HUES6 (cell line): ENCODE measurements around the gene ACADS.
A peak's percentile ranks its signal among the peaks of the same experiment; 100 is the strongest.

Experiments used
- H3K27ac ChIP-seq: 2 replicates; pipeline ENCODE4 v1.7.0; 2013; ENCODE audit warnings: low read depth, mild to moderate bottlenecking, low read length, inconsistent platforms
- H3K27me3 ChIP-seq: 2 replicates; pipeline ENCODE4 v1.6.1; 2013; ENCODE audit warnings: low read length; ENCODE audit not compliant: control insufficient read depth, insufficient read depth
- H3K36me3 ChIP-seq: 2 replicates; pipeline ENCODE4 v1.6.1; 2013; ENCODE audit warnings: low read length; ENCODE audit not compliant: control insufficient read depth, insufficient read depth
- H3K4me1 ChIP-seq: 2 replicates; pipeline ENCODE4 v1.6.1; 2013; ENCODE audit warnings: low read length; ENCODE audit not compliant: control insufficient read depth, insufficient read depth
- H3K4me3 ChIP-seq: 2 replicates; pipeline ENCODE4 v1.5.1; 2013; ENCODE audit warnings: low read depth, low read length
- H3K9ac ChIP-seq: one replicate; pipeline ENCODE4 v1.6.1; 2013; ENCODE audit warnings: mild to moderate bottlenecking, low read length
- H3K9me3 ChIP-seq: 2 replicates; pipeline ENCODE4 v1.6.1; 2013; ENCODE audit warnings: low read depth, low read length; ENCODE audit not compliant: control insufficient read depth, insufficient read depth

The ACADS gene

DNA sequence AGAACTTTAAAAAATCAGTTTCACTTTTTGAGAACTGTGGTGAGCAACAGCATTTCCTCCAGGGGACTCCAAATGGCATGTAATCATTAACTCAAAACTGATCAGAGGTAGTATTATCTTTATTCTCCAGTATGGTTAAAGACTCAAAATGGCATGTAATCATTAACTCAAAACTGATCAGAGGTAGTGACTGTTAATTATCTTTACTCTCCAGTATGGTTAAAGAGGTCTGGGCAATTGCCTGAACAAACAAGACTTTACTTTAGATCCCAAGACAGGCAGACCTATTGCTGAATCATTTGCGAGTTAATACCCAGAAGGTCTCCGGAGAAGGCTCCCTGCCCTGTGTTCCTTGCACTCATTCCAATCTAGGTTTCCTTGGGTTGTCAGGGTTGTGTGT is 6.6 kb upstream of the ACADS start:
- no peaks in the 10 kb centered on the region for H3K9me3 ChIP-seq
- H3K27me3 ChIP-seq = no peaks in the 10 kb centered on the region
- no peaks in the 10 kb centered on the region for H3K4me1 ChIP-seq
- no peak overlapping the region for H3K9ac ChIP-seq
- no peak overlapping the region for H3K27ac ChIP-seq
- peaks cover 88% of the 10 kb centered on the region for H3K36me3 ChIP-seq
- no peak overlapping the region for H3K4me3 ChIP-seq

DNA sequence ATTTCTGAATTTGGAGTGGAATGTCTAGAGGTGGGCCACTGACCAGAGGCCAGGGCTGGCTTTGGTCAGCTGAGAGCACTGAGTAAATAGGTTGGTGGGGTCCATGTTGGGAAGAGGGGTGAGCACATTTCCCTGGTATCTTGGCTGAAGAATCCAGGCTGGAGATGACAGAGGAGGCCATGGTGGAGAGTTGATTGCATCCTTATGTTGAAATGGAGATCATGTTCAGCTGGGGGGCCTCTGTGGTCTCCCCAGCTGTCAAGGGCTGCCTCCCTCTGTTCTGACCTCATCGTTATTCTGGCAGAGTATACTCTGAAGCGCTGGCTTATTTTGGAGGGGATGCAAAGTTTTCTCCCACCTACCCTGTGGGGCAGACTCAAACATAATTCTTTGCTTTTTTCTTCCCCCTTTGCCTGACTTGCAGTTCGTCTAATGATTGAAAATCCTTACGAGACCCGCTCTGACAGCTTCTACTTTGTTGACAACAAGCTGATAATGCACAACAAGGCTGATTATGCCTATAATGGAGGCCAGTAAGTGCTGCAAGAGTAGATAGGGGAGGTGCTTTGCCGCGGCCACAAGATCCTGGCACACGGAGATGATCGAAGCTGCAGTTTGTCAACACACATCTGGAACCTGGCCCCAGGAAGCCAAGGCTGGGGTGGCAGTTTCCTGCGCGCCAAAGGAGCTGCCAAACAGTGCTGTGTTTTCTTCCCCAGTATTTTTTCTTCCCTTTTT is 6.0 kb upstream of the ACADS start:
- peaks cover 83% of the 10 kb centered on the region for H3K36me3 ChIP-seq
- peaks cover under 1% of the 10 kb centered on the region; the same call in 1 of the 2 replicates for H3K4me1 ChIP-seq
- H3K27ac ChIP-seq = no peak overlapping the region
- H3K9ac ChIP-seq = no peak overlapping the region
- H3K9me3 ChIP-seq = no peaks in the 10 kb centered on the region
- H3K27me3 ChIP-seq = no peaks in the 10 kb centered on the region
- no peak overlapping the region for H3K4me3 ChIP-seq

DNA sequence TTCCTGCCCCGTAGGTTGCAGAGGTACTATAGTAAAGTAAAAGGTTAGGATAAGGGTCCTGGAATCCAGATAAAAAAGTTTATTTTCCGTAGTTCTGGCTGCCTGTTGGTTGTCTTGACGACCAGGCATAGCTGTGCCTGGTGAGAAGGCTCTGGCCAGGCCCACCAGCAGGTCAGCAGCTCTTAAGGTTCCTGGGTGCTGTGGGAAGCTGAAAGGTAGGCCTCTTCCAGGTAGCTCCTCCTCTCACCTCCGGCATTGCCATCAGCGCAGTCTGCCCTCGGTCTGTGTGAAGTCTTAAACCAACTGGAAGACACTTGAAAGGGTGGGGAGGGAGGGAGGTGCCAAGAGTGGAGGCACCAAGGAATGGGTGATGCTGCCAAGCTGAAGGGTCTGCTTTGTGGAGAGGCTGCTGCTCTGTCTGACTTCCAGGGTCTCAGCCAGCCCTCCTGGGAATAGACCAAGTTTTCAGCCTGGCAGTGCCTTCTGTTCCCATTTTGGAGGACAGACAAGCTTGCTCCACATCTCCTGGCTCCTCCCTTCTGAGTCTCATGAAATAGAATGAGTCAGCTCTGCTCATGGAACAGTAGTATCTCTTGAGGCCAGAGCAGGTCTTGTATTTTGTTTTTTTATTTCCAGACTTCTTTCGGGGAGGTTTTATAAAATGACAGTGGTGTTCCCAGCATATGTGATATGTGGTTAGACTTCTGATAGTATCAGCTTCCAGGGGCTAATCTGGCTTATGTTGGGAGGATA is 5.2 kb upstream of the ACADS start:
- no peaks in the 10 kb centered on the region for H3K27me3 ChIP-seq
- H3K36me3 ChIP-seq = peaks cover 76% of the 10 kb centered on the region
- H3K9me3 ChIP-seq = no peaks in the 10 kb centered on the region
- no peak overlapping the region for H3K4me3 ChIP-seq
- no peak overlapping the region for H3K9ac ChIP-seq
- H3K27ac ChIP-seq = no peak overlapping the region
- H3K4me1 ChIP-seq = peaks cover 7% of the 10 kb centered on the region; the same call in 1 of the 2 replicates

GRCh38 chr12:120720987-120721801 is 4.4 kb upstream of the ACADS start:
- H3K4me1 ChIP-seq = peaks cover 9% of the 10 kb centered on the region; the same call in 1 of the 2 replicates
- H3K27ac ChIP-seq = no peak overlapping the region
- 0 out of 2 replicates have a peak, but pooled peaks cover 2% of the 10 kb centered on the region for H3K27me3 ChIP-seq
- H3K9me3 ChIP-seq = no peaks in the 10 kb centered on the region
- no peak overlapping the region for H3K4me3 ChIP-seq
- H3K9ac ChIP-seq = no peak overlapping the region
- H3K36me3 ChIP-seq = peaks cover 70% of the 10 kb centered on the region

DNA sequence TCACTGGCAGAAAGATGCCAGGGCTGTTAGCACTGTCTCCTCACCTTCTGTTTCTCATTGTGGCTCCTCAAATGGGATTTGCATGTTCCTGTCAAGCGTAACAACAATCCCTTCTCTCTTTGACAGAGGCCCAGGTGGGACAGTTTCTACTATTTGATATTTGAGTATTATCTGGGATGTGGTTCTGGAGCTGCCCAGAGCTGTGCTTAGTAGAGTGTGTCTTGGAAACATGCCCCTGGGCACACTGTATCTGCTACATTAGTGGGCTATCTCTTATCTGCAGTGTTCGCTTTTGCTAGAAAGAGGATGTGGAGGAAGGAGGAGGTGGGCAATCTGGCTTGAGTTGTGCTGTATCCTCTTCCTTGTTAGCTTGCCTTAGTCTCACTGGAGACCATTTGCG is 3.8 kb upstream of the ACADS start:
- Histone ChIP-seq H3K27ac (no peak overlapping the region), H3K4me3 (no peak overlapping the region), H3K9me3 (no peaks in the 10 kb centered on the region), H3K4me1 (peaks cover 11% of the 10 kb centered on the region; the same call in 1 of the 2 replicates), H3K9ac (no peak overlapping the region), H3K27me3 (0 out of 2 replicates have a peak, but pooled peaks cover 6% of the 10 kb centered on the region), H3K36me3 (peaks cover 63% of the 10 kb centered on the region)

- Histone ChIP-seq H3K9me3 (no peaks in the 10 kb centered on the region), H3K9ac (no peak overlapping the region), H3K27ac (no peak overlapping the region), H3K27me3 (0 out of 2 replicates have a peak, but pooled peaks cover 6% of the 10 kb centered on the region), H3K36me3 (peaks cover 58% of the 10 kb centered on the region), H3K4me3 (no peak overlapping the region), H3K4me1 (peaks cover 11% of the 10 kb centered on the region; the same call in 1 of the 2 replicates)
Measured at GRCh38 chr12:120722784-120723183, 2.8 kb upstream of the ACADS start.

DNA sequence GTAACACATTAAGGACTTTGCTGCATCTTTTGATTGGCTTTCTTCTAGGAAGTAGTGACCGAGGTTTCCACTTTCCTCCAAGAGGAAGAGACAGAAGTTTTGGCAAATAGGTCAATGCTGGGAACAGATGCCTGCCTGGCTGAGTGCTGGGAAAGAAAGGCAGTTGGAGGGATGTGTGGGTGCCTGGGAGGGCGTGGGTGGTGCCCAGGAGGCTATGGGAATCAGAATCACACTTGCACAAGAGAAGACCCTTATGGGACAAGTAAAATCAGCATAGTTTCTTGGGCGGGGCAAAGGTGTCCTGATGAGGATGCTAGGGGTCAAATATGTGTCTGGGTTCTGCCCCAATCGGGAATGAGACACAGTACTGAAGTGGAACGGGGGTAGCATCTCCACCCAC is 906 bp upstream of the ACADS start:
- H3K9ac ChIP-seq = no peak overlapping the region
- no peak overlapping the region for H3K27ac ChIP-seq
- H3K4me3 ChIP-seq = peak overlapping the region; percentile 72
- H3K36me3 ChIP-seq = peaks cover 44% of the 10 kb centered on the region
- H3K27me3 ChIP-seq = 0 out of 2 replicates have a peak, but pooled peaks cover 6% of the 10 kb centered on the region
- H3K4me1 ChIP-seq = peaks cover 11% of the 10 kb centered on the region; the same call in 1 of the 2 replicates
- no peaks in the 10 kb centered on the region for H3K9me3 ChIP-seq

DNA sequence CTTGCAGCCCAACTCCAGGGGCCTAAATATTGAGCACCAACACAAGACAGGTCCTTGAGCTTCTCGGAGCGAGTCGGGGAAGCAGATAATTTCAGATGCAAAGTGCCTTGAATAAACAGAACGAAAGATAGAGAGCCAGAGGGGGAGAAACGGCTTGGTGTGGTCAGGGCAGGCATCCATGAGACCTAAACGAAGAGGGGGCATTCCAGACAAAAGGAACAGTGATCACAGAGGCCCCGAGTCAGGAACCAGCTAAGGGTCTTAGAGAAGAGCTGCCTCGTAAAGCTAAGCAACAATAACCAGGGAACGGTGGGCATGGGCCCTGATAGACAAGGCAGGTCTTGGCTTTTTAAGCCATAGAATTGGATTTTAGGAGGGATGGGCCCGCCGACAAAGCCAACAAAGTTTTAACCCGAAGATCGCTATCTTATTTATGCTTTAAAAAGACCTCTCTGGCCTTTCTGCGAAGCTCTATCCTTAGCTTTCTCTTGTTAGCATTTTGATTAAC is 421 bp upstream of the ACADS start:
- 0 out of 2 replicates have a peak, but pooled peaks cover 6% of the 10 kb centered on the region for H3K27me3 ChIP-seq
- peaks cover 41% of the 10 kb centered on the region for H3K36me3 ChIP-seq
- no peak overlapping the region for H3K27ac ChIP-seq
- peak overlapping the region; percentile 72 for H3K4me3 ChIP-seq
- peak overlapping the region; percentile 38 for H3K9ac ChIP-seq
- H3K4me1 ChIP-seq = peaks cover 11% of the 10 kb centered on the region; the same call in 1 of the 2 replicates
- no peaks in the 10 kb centered on the region for H3K9me3 ChIP-seq

GRCh38 chr12:120726510-120726793 is 826 bp downstream of the ACADS start:
- no peaks in the 10 kb centered on the region for H3K9me3 ChIP-seq
- H3K4me1 ChIP-seq = peaks cover 11% of the 10 kb centered on the region; the same call in 1 of the 2 replicates
- peaks cover 28% of the 10 kb centered on the region for H3K36me3 ChIP-seq
- no peak overlapping the region for H3K27ac ChIP-seq
- H3K9ac ChIP-seq = peak overlapping the region; percentile 36
- H3K4me3 ChIP-seq = peak overlapping the region; percentile 72
- H3K27me3 ChIP-seq = 0 out of 2 replicates have a peak, but pooled peaks cover 6% of the 10 kb centered on the region

DNA sequence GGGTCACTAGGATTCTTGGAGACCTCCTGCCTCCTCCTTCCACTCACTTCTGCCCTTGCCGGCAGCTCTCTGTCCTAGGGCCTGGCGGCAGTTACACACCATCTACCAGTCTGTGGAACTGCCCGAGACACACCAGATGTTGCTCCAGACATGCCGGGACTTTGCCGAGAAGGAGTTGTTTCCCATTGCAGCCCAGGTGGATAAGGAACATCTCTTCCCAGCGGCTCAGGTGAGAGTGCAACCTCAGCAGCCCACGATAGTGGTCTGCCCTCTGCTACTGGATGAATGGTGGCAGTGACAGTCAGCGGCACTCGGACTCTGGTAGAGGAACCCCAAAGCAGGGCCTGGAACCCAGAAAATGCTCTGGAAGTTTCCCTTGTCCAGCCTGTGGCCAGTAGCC is 1.3 kb downstream of the ACADS start:
- H3K9ac ChIP-seq = no peak overlapping the region
- no peak overlapping the region for H3K27ac ChIP-seq
- H3K9me3 ChIP-seq = no peaks in the 10 kb centered on the region
- H3K4me1 ChIP-seq = peaks cover 11% of the 10 kb centered on the region; the same call in 1 of the 2 replicates
- H3K4me3 ChIP-seq = no peak overlapping the region
- H3K27me3 ChIP-seq = 0 out of 2 replicates have a peak, but pooled peaks cover 6% of the 10 kb centered on the region
- H3K36me3 ChIP-seq = peaks cover 23% of the 10 kb centered on the region
